ENCODE data around the gene OSBPL10. TPM values are rescaled to one million over a fixed set of nuclear protein-coding genes. Genes with fewer than 3 reads are reported as not detected.

OSBPL10 gene
- polyA plus RNA-seq, 1 experiment: 11.2 TPM

DNA sequence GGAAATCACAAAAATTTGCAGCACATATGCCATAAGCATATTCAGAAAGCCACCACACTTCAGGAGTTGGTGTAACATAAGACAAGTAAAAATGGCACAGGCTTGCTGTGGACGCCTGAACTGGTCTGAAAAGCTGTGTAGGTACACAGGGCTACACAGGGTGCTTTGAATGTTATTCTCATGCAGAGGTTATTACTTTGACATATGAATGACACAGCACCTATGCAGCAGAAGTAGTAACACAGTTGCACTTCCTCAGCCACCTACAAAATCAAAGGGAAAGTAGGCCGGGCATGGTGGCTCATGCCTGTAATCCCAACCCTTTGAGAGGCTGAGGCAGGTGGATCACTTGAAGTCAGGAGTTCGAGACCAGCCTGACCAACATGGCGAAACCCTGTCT, 54.5 kb downstream of the OSBPL10 start:
- POLR2A ChIA-PET: no interaction called here
- DNase-seq (ENCODE audit: low read depth): no peak
- Histone ChIP-seq H3K27me3 (ENCODE audit: control insufficient read depth, insufficient read depth, low read length) (no peaks in the 10 kb centered on the region), H3K36me3 (ENCODE audit: control insufficient read depth, insufficient read depth, low read length) (no peaks in the 10 kb centered on the region), H3K4me3 (ENCODE audit: low read depth, low read length) (no peak overlapping the region)
- CTCF ChIA-PET: no interaction called here
- no peak for TF ChIP-seq CTCF (IDR thresholded peaks at IDR 0.05; ENCODE audit: insufficient read depth, low read depth, low read length)

DNA sequence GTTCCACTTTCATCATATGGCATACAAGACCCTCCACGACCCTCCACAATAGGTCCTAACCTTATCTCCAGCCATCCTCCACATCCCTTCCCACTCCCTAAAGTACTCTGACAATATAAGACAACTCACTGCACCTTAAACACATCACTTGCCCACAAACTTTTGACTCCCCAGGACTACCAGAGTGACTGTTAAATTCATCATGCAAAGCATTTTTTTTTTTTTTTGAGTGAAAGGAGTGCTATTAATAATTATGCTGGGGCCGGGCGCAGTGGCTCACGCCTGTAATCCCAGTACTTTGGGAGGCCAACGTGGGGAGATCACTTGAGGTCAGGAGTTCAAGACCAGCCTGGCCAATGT, 55.8 kb downstream of the OSBPL10 start:
- Histone ChIP-seq H3K36me3 (ENCODE audit: control insufficient read depth, insufficient read depth, low read length) (no peaks in the 10 kb centered on the region), H3K27me3 (ENCODE audit: control insufficient read depth, insufficient read depth, low read length) (no peaks in the 10 kb centered on the region), H3K4me3 (ENCODE audit: low read depth, low read length) (no peak overlapping the region)
- DNase-seq (ENCODE audit: low read depth): no peak
- POLR2A ChIA-PET: no interaction called here
- no peak for TF ChIP-seq CTCF (IDR thresholded peaks at IDR 0.05; ENCODE audit: insufficient read depth, low read depth, low read length)
- CTCF ChIA-PET: no interaction called here

DNA sequence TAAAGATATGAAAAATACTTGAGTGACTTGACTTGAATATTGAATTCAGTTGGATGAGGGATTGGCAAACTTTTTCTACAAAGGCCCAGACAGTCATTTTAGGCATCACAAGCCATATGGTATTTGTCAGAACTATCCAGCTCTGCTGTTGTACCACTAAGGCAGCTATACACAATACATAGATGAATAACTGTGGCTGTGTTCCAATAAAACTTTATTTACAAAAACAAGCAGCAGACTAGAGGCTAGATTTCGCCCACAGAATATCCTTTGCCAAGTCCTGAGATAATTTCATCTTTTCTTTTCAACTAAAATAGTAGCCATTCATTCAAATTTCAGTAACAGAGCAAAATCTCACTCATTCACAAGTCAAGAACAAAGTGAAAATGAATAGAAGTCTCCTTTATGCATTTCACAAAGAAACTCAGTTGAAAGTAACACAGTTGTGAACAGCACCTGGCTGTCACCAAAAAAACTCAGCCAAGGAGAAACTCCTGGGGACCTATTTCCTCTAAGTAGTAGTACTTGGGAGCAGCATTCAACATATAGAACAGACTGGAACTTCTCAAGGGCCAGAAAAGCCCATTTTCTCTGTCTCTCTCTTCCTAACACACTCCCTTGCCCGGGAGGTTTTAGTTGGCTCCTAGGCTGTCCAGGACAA, 56.3 kb downstream of the OSBPL10 start:
- H3K36me3 ChIP-seq (ENCODE audit: control insufficient read depth, insufficient read depth, low read length): no peaks in the 10 kb centered on the region
- H3K4me3 ChIP-seq (ENCODE audit: low read depth, low read length): no peak overlapping the region
- no peaks in the 10 kb centered on the region for H3K27me3 ChIP-seq (ENCODE audit: control insufficient read depth, insufficient read depth, low read length)
- DNase-seq (ENCODE audit: low read depth): no peak
- ChIA-PET POLR2A (no interaction called here), CTCF (no interaction called here)
- no peak for TF ChIP-seq CTCF (IDR thresholded peaks at IDR 0.05; ENCODE audit: insufficient read depth, low read depth, low read length)

GRCh38 chr3:31922962-31923361, 58.1 kb downstream of the OSBPL10 start:
- ChIA-PET CTCF (interaction anchor here (1.2 kb wide), 1 partner anchor 12 kb away, joined by 3 read pairs; no protein-coding TSS in a partner anchor), POLR2A (no interaction called here)
- Histone ChIP-seq H3K4me3 (ENCODE audit: low read depth, low read length) (no peak overlapping the region), H3K27me3 (ENCODE audit: control insufficient read depth, insufficient read depth, low read length) (no peaks in the 10 kb centered on the region), H3K36me3 (ENCODE audit: control insufficient read depth, insufficient read depth, low read length) (no peaks in the 10 kb centered on the region)
- no peak for DNase-seq (ENCODE audit: low read depth)
- TF ChIP-seq CTCF (IDR thresholded peaks at IDR 0.05; ENCODE audit: insufficient read depth, low read depth, low read length): no peak

GRCh38 chr3:31921837-31922236, 59.2 kb downstream of the OSBPL10 start:
- ChIA-PET POLR2A (no interaction called here), CTCF (no interaction called here)
- DNase-seq (ENCODE audit: low read depth): no peak
- Histone ChIP-seq H3K27me3 (ENCODE audit: control insufficient read depth, insufficient read depth, low read length) (no peaks in the 10 kb centered on the region), H3K36me3 (ENCODE audit: control insufficient read depth, insufficient read depth, low read length) (no peaks in the 10 kb centered on the region), H3K4me3 (ENCODE audit: low read depth, low read length) (no peak overlapping the region)
- no peak for TF ChIP-seq CTCF (IDR thresholded peaks at IDR 0.05; ENCODE audit: insufficient read depth, low read depth, low read length)
